WTC11 (cell line): ENCODE results near the gene KLHDC4. TPM values are rescaled to one million over a fixed set of nuclear protein-coding genes. Genes with fewer than 3 reads are reported as not detected.
A peak's percentile ranks its signal among the peaks of the same experiment; 100 is the strongest.

Source experiments
- ATAC-seq: fragments of 200-7000 bp; cut with Tn5 transposase; 2 replicates; pipeline ENCODE4 v1.10.0; 2021; ENCODE audit warnings: mild to moderate bottlenecking, moderate library complexity
- CTCF ChIA-PET: fragments of 300-600 bp; sonication (Branson Sonifier 250); formaldehyde crosslinking; loops from one replicate; lab custom pipeline; 2021; ENCODE audit warnings: antibody characterized with exemption; lab: Charles Lee
- POLR2A ChIA-PET: fragments of 350-600 bp; sonication (Branson Sonifier 250); formaldehyde crosslinking; loops from one replicate; lab custom pipeline; 2021; ENCODE audit warnings: antibody characterized with exemption; lab: Charles Lee
- DNase-seq: peaks from one replicate; pipeline ENCODE4 v3.0.0; 2021; ENCODE audit warnings: low spot score
- H3K27ac Mint-ChIP-seq: 2 replicates; pipeline ENCODE4 v1.8.0; 2021; ENCODE audit warnings: mixed read lengths
- H3K27me3 Mint-ChIP-seq: 2 replicates; pipeline ENCODE4 v1.8.0; 2021; ENCODE audit warnings: low read depth, mild to moderate bottlenecking, moderate library complexity, mixed read lengths
- H3K36me3 Mint-ChIP-seq: 2 replicates; pipeline ENCODE4 v1.8.0; 2021; ENCODE audit warnings: mixed read lengths
- H3K4me1 Mint-ChIP-seq: 2 replicates; pipeline ENCODE4 v1.8.0; 2022; ENCODE audit warnings: mixed read lengths
- H3K4me3 Mint-ChIP-seq: 2 replicates; pipeline ENCODE4 v1.8.0; 2021; ENCODE audit warnings: mild to moderate bottlenecking, moderate library complexity, mixed read lengths
- H3K9me3 Mint-ChIP-seq: 2 replicates; pipeline ENCODE4 v1.8.0; 2021; ENCODE audit warnings: mixed read lengths
- ATF6 ChIP-seq: sonication (generic); formaldehyde crosslinking; IDR thresholded peaks from 2 replicates; pipeline ENCODE4 v1.8.1; 2023; ENCODE audit warnings: mild to moderate bottlenecking, missing genetic modification reagents
- CBFB ChIP-seq: sonication (generic); formaldehyde crosslinking; IDR thresholded peaks from 2 replicates; pipeline ENCODE4 v1.8.1; 2022; ENCODE audit warnings: mild to moderate bottlenecking, low read depth, missing genetic modification reagents
- IRF2 ChIP-seq: sonication (generic); formaldehyde crosslinking; IDR thresholded peaks from 2 replicates; pipeline ENCODE4 v1.8.0; 2022; ENCODE audit warnings: low read depth, missing genetic modification reagents, borderline replicate concordance
- SOX15 ChIP-seq: fragments of 250-450 bp; sonication (Bioruptor Pico); IDR thresholded peaks from 2 replicates; pipeline ENCODE4 v1.9.0; 2021; ENCODE audit warnings: mild to moderate bottlenecking
- TEAD1 ChIP-seq: sonication (generic); formaldehyde crosslinking; IDR thresholded peaks from 2 replicates; pipeline ENCODE4 v1.8.0; 2022; ENCODE audit warnings: mild to moderate bottlenecking, missing genetic modification reagents
- ZNF121 ChIP-seq: sonication (generic); formaldehyde crosslinking; IDR thresholded peaks from 2 replicates; pipeline ENCODE4 v1.8.0; 2023; ENCODE audit warnings: missing genetic modification reagents
- ZNF138 ChIP-seq: sonication (generic); formaldehyde crosslinking; conservative IDR thresholded peaks from 2 replicates; pipeline ENCODE4 v1.8.1; 2022; ENCODE audit warnings: mild to moderate bottlenecking, moderate library complexity, missing genetic modification reagents
- total RNA-seq: library from RNA; stranded (reverse); gene quantifications from 3 replicates; pipeline ENCODE4 v1.2.3, GENCODE V29; 2021
- TF ChIP-seq, protein P1 (sequence below): fragments of 250-450 bp; sonication (Bioruptor Pico); IDR thresholded peaks from 2 replicates; pipeline ENCODE4 v1.9.0; 2021; ENCODE audit warnings: mild to moderate bottlenecking
- TF ChIP-seq, protein P2 (sequence below): sonication (generic); formaldehyde crosslinking; IDR thresholded peaks from 2 replicates; pipeline ENCODE4 v1.8.0; 2023; ENCODE audit warnings: missing genetic modification reagents
- TF ChIP-seq, protein P3 (sequence below): sonication (generic); formaldehyde crosslinking; IDR thresholded peaks from 2 replicates; pipeline ENCODE4 v1.8.1; 2023; ENCODE audit warnings: mild to moderate bottlenecking, missing genetic modification reagents
- TF ChIP-seq, protein P4 (sequence below): sonication (generic); formaldehyde crosslinking; conservative IDR thresholded peaks from 2 replicates; pipeline ENCODE4 v1.8.1; 2023; ENCODE audit warnings: mild to moderate bottlenecking, low read depth, missing genetic modification reagents, moderate library complexity
- TF ChIP-seq, protein P5 (sequence below): sonication (generic); formaldehyde crosslinking; IDR thresholded peaks from 2 replicates; pipeline ENCODE4 v1.8.1; 2022; ENCODE audit warnings: low read depth, missing genetic modification reagents, borderline replicate concordance

Gene KLHDC4
- total RNA-seq, 1 experiment from 2014 or later, result 63.6 TPM

DNA sequence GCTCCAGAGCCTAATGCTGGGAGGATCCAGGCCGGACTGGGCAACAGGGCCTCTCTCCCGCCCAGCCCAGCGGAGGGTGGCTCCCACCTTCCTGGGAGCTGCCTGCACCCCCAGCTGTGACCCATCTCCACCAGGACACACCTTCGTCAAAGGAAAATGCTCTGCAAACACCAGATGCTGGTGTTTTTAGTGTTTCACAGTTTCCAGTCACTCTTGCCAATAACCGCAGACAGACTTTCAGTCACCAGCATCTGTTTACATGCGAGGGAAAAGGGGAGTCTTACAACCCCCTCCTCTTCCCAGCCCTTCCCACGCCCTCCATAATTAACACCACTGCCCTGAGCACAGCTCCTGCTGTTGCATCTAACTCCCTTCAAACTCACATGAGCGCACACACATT, 25.3 kb downstream of the KLHDC4 start:
- Mint-ChIP-seq H3K27me3 (no peaks in the 10 kb centered on the region), H3K36me3 (peaks cover 42% of the 10 kb centered on the region)
- CTCF ChIA-PET, result no interaction called here
- TF ChIP-seq SOX15 (CRISPR knock-in tag) (no peak), ZNF138 (CRISPR knock-in tag) (no peak)
- TF ChIP-seq, protein P1, sequence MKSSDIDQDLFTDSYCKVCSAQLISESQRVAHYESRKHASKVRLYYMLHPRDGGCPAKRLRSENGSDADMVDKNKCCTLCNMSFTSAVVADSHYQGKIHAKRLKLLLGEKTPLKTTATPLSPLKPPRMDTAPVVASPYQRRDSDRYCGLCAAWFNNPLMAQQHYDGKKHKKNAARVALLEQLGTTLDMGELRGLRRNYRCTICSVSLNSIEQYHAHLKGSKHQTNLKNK (CRISPR knock-in tag), result no peak
- TF ChIP-seq, protein P2, sequence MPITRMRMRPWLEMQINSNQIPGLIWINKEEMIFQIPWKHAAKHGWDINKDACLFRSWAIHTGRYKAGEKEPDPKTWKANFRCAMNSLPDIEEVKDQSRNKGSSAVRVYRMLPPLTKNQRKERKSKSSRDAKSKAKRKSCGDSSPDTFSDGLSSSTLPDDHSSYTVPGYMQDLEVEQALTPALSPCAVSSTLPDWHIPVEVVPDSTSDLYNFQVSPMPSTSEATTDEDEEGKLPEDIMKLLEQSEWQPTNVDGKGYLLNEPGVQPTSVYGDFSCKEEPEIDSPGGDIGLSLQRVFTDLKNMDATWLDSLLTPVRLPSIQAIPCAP (CRISPR knock-in tag), result no peak
- TF ChIP-seq, protein P3, sequence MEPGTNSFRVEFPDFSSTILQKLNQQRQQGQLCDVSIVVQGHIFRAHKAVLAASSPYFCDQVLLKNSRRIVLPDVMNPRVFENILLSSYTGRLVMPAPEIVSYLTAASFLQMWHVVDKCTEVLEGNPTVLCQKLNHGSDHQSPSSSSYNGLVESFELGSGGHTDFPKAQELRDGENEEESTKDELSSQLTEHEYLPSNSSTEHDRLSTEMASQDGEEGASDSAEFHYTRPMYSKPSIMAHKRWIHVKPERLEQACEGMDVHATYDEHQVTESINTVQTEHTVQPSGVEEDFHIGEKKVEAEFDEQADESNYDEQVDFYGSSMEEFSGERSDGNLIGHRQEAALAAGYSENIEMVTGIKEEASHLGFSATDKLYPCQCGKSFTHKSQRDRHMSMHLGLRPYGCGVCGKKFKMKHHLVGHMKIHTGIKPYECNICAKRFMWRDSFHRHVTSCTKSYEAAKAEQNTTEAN (CRISPR knock-in tag), result no peak
- TF ChIP-seq, all 79 proteins: peak for 0
- DNase-seq (no peak), ATAC-seq (no peak)
- peak overlapping the region; percentile 16; the same call in 1 of the 2 replicates for H3K27ac Mint-ChIP-seq
- POLR2A ChIA-PET, result no interaction called here
- no peaks in the 10 kb centered on the region for H3K4me1 Mint-ChIP-seq
- H3K9me3 Mint-ChIP-seq, result peaks cover 6% of the 10 kb centered on the region; the same call in 1 of the 2 replicates
- no peak overlapping the region for H3K4me3 Mint-ChIP-seq

GRCh38 chr16:87739801-87740200, 26.0 kb downstream of the KLHDC4 start:
- Mint-ChIP-seq H3K9me3 (peaks cover 6% of the 10 kb centered on the region; the same call in 1 of the 2 replicates), H3K27me3 (no peaks in the 10 kb centered on the region), H3K36me3 (peaks cover 36% of the 10 kb centered on the region), H3K4me3 (no peak overlapping the region), H3K4me1 (no peaks in the 10 kb centered on the region; the same call in 1 of the 2 replicates), H3K27ac (no peak overlapping the region)
- TF ChIP-seq CBFB (CRISPR knock-in tag) (no peak), TEAD1 (CRISPR knock-in tag) (no peak), ZNF121 (CRISPR knock-in tag) (no peak), IRF2 (no peak)
- TF ChIP-seq, protein P4, sequence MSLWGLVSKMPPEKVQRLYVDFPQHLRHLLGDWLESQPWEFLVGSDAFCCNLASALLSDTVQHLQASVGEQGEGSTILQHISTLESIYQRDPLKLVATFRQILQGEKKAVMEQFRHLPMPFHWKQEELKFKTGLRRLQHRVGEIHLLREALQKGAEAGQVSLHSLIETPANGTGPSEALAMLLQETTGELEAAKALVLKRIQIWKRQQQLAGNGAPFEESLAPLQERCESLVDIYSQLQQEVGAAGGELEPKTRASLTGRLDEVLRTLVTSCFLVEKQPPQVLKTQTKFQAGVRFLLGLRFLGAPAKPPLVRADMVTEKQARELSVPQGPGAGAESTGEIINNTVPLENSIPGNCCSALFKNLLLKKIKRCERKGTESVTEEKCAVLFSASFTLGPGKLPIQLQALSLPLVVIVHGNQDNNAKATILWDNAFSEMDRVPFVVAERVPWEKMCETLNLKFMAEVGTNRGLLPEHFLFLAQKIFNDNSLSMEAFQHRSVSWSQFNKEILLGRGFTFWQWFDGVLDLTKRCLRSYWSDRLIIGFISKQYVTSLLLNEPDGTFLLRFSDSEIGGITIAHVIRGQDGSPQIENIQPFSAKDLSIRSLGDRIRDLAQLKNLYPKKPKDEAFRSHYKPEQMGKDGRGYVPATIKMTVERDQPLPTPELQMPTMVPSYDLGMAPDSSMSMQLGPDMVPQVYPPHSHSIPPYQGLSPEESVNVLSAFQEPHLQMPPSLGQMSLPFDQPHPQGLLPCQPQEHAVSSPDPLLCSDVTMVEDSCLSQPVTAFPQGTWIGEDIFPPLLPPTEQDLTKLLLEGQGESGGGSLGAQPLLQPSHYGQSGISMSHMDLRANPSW, result no peak
- TF ChIP-seq, protein P5, sequence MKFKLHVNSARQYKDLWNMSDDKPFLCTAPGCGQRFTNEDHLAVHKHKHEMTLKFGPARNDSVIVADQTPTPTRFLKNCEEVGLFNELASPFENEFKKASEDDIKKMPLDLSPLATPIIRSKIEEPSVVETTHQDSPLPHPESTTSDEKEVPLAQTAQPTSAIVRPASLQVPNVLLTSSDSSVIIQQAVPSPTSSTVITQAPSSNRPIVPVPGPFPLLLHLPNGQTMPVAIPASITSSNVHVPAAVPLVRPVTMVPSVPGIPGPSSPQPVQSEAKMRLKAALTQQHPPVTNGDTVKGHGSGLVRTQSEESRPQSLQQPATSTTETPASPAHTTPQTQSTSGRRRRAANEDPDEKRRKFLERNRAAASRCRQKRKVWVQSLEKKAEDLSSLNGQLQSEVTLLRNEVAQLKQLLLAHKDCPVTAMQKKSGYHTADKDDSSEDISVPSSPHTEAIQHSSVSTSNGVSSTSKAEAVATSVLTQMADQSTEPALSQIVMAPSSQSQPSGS (CRISPR knock-in tag), result no peak
- DNase-seq (no peak), ATAC-seq (no peak)
- ChIA-PET CTCF (no interaction called here), POLR2A (no interaction called here)

- H3K36me3 Mint-ChIP-seq, result peaks cover 21% of the 10 kb centered on the region
- H3K9me3 Mint-ChIP-seq, result no peaks in the 10 kb centered on the region
- ATAC-seq (no peak), DNase-seq (no peak)
- TF ChIP-seq ZNF121 (CRISPR knock-in tag) (0 out of 2 replicates have a peak, but pooled peaks have one; percentile 62), ATF6 (no peak)
- POLR2A ChIA-PET, result no interaction called here
- H3K4me3 Mint-ChIP-seq, result no peak overlapping the region
- H3K27me3 Mint-ChIP-seq, result no peaks in the 10 kb centered on the region
- peaks cover 2% of the 10 kb centered on the region; the same call in 1 of the 2 replicates for H3K4me1 Mint-ChIP-seq
- CTCF ChIA-PET, result no interaction called here
- H3K27ac Mint-ChIP-seq, result peak overlapping the region; percentile 14; the same call in 1 of the 2 replicates
These were observed 29.8 kb downstream of the KLHDC4 start for GRCh38 chr16:87736008-87736382.
